Mesenchymal stem cell (in vitro differentiated cells and primary cell): ENCODE data around the gene TCF19.

Experiments used
- DNase-seq: peaks from one replicate; pipeline ENCODE4 v3.0.0-alpha.2; 2013
- H2AFZ ChIP-seq: one replicate; pipeline ENCODE4 v1.6.1; 2013; ENCODE audit warnings: low read depth, mild to moderate bottlenecking, control low read depth, inconsistent platforms, low read length, moderate library complexity
- H2AK5ac ChIP-seq: 2 replicates; pipeline ENCODE4 v1.6.1; 2013; ENCODE audit warnings: low read length, moderate library complexity, mild to moderate bottlenecking, inconsistent platforms; ENCODE audit not compliant: severe bottlenecking
- H2BK120ac ChIP-seq: one replicate; pipeline ENCODE4 v1.6.1; 2013; ENCODE audit warnings: low read depth, mild to moderate bottlenecking, inconsistent platforms, low read length, moderate library complexity
- H2BK12ac ChIP-seq, 2 experiments: one replicate each; pipeline ENCODE4 v1.6.1; 2013; ENCODE audit warnings: inconsistent platforms in 2 of 2, low read length in 2 of 2, mild to moderate bottlenecking in 2 of 2, moderate library complexity in 2 of 2, control low read depth in 1 of 2
- H2BK15ac ChIP-seq: one replicate; pipeline ENCODE4 v1.6.1; 2013; ENCODE audit warnings: mild to moderate bottlenecking, low read depth, inconsistent platforms; ENCODE audit not compliant: poor library complexity, severe bottlenecking
- H2BK5ac ChIP-seq: 2 replicates; pipeline ENCODE4 v1.6.1; 2013; ENCODE audit warnings: low read depth, mild to moderate bottlenecking, low read length, control low read depth, inconsistent platforms; ENCODE audit not compliant: poor library complexity, severe bottlenecking
- H3K14ac ChIP-seq, 2 experiments: one replicate each; pipeline ENCODE4 v1.6.1; 2013; ENCODE audit warnings: inconsistent platforms in 2 of 2, low read length in 2 of 2, control low read depth in 1 of 2, mild to moderate bottlenecking in 1 of 2, moderate library complexity in 1 of 2
- H3K18ac ChIP-seq, 2 experiments: one replicate each; pipeline ENCODE4 v1.6.1; 2013; ENCODE audit warnings: inconsistent platforms in 2 of 2, low read length in 2 of 2, control low read depth in 1 of 2, low read depth in 1 of 2, mild to moderate bottlenecking in 1 of 2
- H3K23ac ChIP-seq, 2 experiments: one replicate each; pipeline ENCODE4 v1.6.1; 2013; ENCODE audit warnings: inconsistent platforms in 2 of 2, low read length in 2 of 2, mild to moderate bottlenecking in 2 of 2, moderate library complexity in 2 of 2, control low read depth in 1 of 2
- H3K27ac ChIP-seq: 2 replicates; pipeline ENCODE4 v1.5.1; 2013; ENCODE audit warnings: mild to moderate bottlenecking, moderate library complexity, low read length, control low read depth, inconsistent platforms; ENCODE audit not compliant: poor library complexity, severe bottlenecking
- H3K27me3 ChIP-seq, 2 experiments: 2 replicates each; pipeline versions ENCODE4 v1.6.1 to v1.7.0; 2013; ENCODE audit warnings: low read length in 2 of 2, mild to moderate bottlenecking in 2 of 2, moderate library complexity in 2 of 2, control low read depth in 1 of 2, inconsistent platforms in 1 of 2; ENCODE audit not compliant: control insufficient read depth in 1 of 2, insufficient read depth in 1 of 2
- H3K36me3 ChIP-seq, 2 experiments: 2 replicates each; pipeline versions ENCODE4 v1.6.1 to v1.7.0; 2013; ENCODE audit warnings: low read length in 2 of 2, control low read depth in 1 of 2, inconsistent platforms in 1 of 2, low read depth in 1 of 2, mild to moderate bottlenecking in 1 of 2; ENCODE audit not compliant: insufficient read depth in 2 of 2, control insufficient read depth in 1 of 2
- H3K4ac ChIP-seq, 2 experiments: one replicate each; pipeline ENCODE4 v1.6.1; 2013; ENCODE audit warnings: inconsistent platforms in 2 of 2, low read length in 2 of 2, mild to moderate bottlenecking in 2 of 2, moderate library complexity in 2 of 2, control low read depth in 1 of 2, low read depth in 1 of 2
- H3K4me1 ChIP-seq: 2 replicates; pipeline ENCODE4 v1.6.1; 2013; ENCODE audit warnings: low read depth, low read length, control low read depth; ENCODE audit not compliant: control insufficient read depth, insufficient read depth
- H3K4me2 ChIP-seq: 2 replicates; pipeline ENCODE4 v1.6.1; 2013; ENCODE audit warnings: low read length, mild to moderate bottlenecking, inconsistent platforms; ENCODE audit not compliant: poor library complexity, severe bottlenecking
- H3K4me3 ChIP-seq, 2 experiments: 2 replicates each; pipeline versions ENCODE4 v1.5.1 to v1.7.0; 2013; ENCODE audit warnings: low read length in 2 of 2, mild to moderate bottlenecking in 2 of 2, control low read depth in 1 of 2, low read depth in 1 of 2; ENCODE audit not compliant: insufficient read depth in 1 of 2
- H3K79me1 ChIP-seq: replicated peaks from 2 replicates; pipeline ENCODE4 v1.6.1; 2013; ENCODE audit warnings: mild to moderate bottlenecking, control low read depth, low read length, inconsistent platforms; ENCODE audit not compliant: poor library complexity, severe bottlenecking
- H3K9ac ChIP-seq: 2 replicates; pipeline ENCODE4 v1.7.0; 2013; ENCODE audit warnings: mild to moderate bottlenecking, low read length, moderate library complexity
- H3K9me3 ChIP-seq: 2 replicates; pipeline ENCODE4 v1.7.0; 2013; ENCODE audit warnings: mild to moderate bottlenecking, low read length; ENCODE audit not compliant: control insufficient read depth
- H4K8ac ChIP-seq: one replicate; pipeline ENCODE4 v1.6.1; 2013; ENCODE audit warnings: inconsistent platforms, mild to moderate bottlenecking, low read length, moderate library complexity
- H4K91ac ChIP-seq: one replicate; pipeline ENCODE4 v1.6.1; 2013; ENCODE audit warnings: mild to moderate bottlenecking, low read length, inconsistent platforms
- WGBS: methylation state at CpG from one replicate; pipeline ENCODE4 v1.1.7; 2013; ENCODE audit warnings: mixed read lengths; 5-methylcytosine and 5-hydroxymethylcytosine counted together

TCF19 gene

GRCh38 chr6:31112478-31112877, 45.9 kb upstream of the TCF19 start, which contains the start of gene C6orf15:
Gene C6orf15 (minus strand): TSS chr6:31112575. CDS start chr6:31112555, 20 bp downstream.
- Histone ChIP-seq H2AFZ (no peak within 1 kb of the TSS), H3K4me3 (no peak within 1 kb of the TSS), H2AK5ac (peak within 1 kb of the TSS; percentile 77), H3K23ac (no peak within 1 kb of the TSS), H3K27ac (no peak within 1 kb of the TSS), H3K14ac (peak within 1 kb of the TSS in 1 of 2 experiments; percentile 35), H2BK15ac (no peak within 1 kb of the TSS), H3K4me1 (peaks cover 18% of the 10 kb centered on the region), H4K91ac (no peak within 1 kb of the TSS), H3K9me3 (no peaks in the 10 kb centered on the region), H4K8ac (no peak within 1 kb of the TSS), H2BK12ac (no peak within 1 kb of the TSS), H2BK120ac (no peak within 1 kb of the TSS), H3K27me3 (peaks cover 13 to 29% of the 10 kb centered on the region in 2 experiments), H3K79me1 (peaks cover 19% of the 10 kb centered on the region), H2BK5ac (no peak within 1 kb of the TSS), H3K4ac (no peak within 1 kb of the TSS), H3K9ac (no peak within 1 kb of the TSS), H3K36me3 (peaks cover 0 to 8% of the 10 kb centered on the region in 2 experiments), H3K18ac (no peak within 1 kb of the TSS), H3K4me2 (no peak within 1 kb of the TSS)
- 94% methylated on average over 5 of the region's 5 CpGs for WGBS
- no peak for DNase-seq

GRCh38 chr6:31113861-31114540, 44.4 kb upstream of the TCF19 start:
- peaks cover 13 to 24% of the 10 kb centered on the region in 2 experiments for H3K27me3 ChIP-seq
- peak overlapping the region in 1 of 2 experiments; percentile 63 for H3K4me3 ChIP-seq
- peaks cover 22% of the 10 kb centered on the region for H3K4me1 ChIP-seq

DNA sequence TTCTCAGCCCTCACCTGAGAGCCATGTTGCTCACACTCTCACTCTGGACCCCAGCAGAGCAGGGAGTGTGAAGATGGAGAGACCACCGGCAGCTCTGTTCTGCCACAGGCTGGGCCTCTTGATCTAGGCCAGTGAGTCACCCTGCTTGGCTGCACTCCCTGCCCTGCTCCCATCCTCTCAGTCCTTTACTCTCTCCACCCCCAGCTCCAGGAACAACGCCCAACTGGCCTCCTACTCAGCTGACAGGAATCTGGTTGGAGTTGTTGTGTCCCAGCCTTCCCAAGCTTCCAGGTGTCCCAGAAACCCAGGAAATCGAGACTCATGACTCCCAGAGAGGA, 43.9 kb upstream of the TCF19 start, which contains the start of gene PSORS1C1:
Gene PSORS1C1, plus strand, starts transcription at position 260 of the 338 bp plus-strand sequence. CDS start 14,833 bp downstream, outside the sequence.
- peak; percentile 88 for DNase-seq
- H2BK12ac ChIP-seq, result peak within 1 kb of the TSS; percentile 11 to 57
- peak within 1 kb of the TSS; percentile 33 for H4K8ac ChIP-seq
- H3K27ac ChIP-seq, result peak within 1 kb of the TSS; percentile 70
- H2BK5ac ChIP-seq, result peak within 1 kb of the TSS; percentile 66
- peak within 1 kb of the TSS; percentile 6 to 22 for H3K18ac ChIP-seq
- no peak within 1 kb of the TSS for H3K23ac ChIP-seq
- H4K91ac ChIP-seq, result peak within 1 kb of the TSS; percentile 73
- peak within 1 kb of the TSS; percentile 38 for H3K4me2 ChIP-seq
- no peaks in the 10 kb centered on the region for H3K9me3 ChIP-seq
- 1% methylated on average over 3 of the region's 3 CpGs for WGBS
- peak within 1 kb of the TSS; percentile 34 for H2BK120ac ChIP-seq
- peaks cover 13 to 19% of the 10 kb centered on the region in 2 experiments for H3K27me3 ChIP-seq
- H3K4me1 ChIP-seq, result peaks cover 22% of the 10 kb centered on the region
- peaks cover 0 to 12% of the 10 kb centered on the region in 2 experiments for H3K36me3 ChIP-seq
- H2AFZ ChIP-seq, result no peak within 1 kb of the TSS
- H3K9ac ChIP-seq, result peak within 1 kb of the TSS; percentile 85
- H3K4me3 ChIP-seq, result peak within 1 kb of the TSS in 1 of 2 experiments; percentile 63
- H3K4ac ChIP-seq, result peak within 1 kb of the TSS; percentile 3 to 7
- peak within 1 kb of the TSS; percentile 87 for H2AK5ac ChIP-seq
- no peak within 1 kb of the TSS for H2BK15ac ChIP-seq
- peaks cover 22% of the 10 kb centered on the region for H3K79me1 ChIP-seq
- peak within 1 kb of the TSS in 1 of 2 experiments; percentile 94 for H3K14ac ChIP-seq

More at GRCh38 chr6:31113861-31114540, 44.4 kb upstream of the TCF19 start:
- Histone ChIP-seq H4K91ac (no peak overlapping the region), H3K27ac (peak overlapping the region; percentile 70), H3K23ac (no peak overlapping the region), H3K18ac (no peak overlapping the region), H3K79me1 (peaks cover 22% of the 10 kb centered on the region), H2BK5ac (no peak overlapping the region), H2BK12ac (peak overlapping the region in 1 of 2 experiments; percentile 11), H3K9ac (peak overlapping the region; percentile 85), H3K36me3 (peaks cover 0 to 12% of the 10 kb centered on the region in 2 experiments), H3K4me2 (no peak overlapping the region), H2BK15ac (no peak overlapping the region), H2AFZ (no peak overlapping the region), H3K9me3 (no peaks in the 10 kb centered on the region), H2AK5ac (no peak overlapping the region), H3K4ac (no peak overlapping the region), H2BK120ac (no peak overlapping the region), H3K14ac (no peak overlapping the region), H4K8ac (no peak overlapping the region)
- WGBS, result 28% methylated on average over 6 of the region's 7 CpGs
- no peak for DNase-seq
